IPS-18c (cell line): Measurements from ENCODE around the gene SLC9A6.

Source experiments
- H3K4me3 ChIP-seq: 2 replicates; pipeline ENCODE4 v1.7.0; 2013; ENCODE audit warnings: low read depth, mild to moderate bottlenecking, low read length, moderate library complexity; ENCODE audit not compliant: insufficient read depth
- H3K9me3 ChIP-seq: one replicate; pipeline ENCODE4 v1.6.1; 2013; ENCODE audit warnings: mild to moderate bottlenecking, low read length, moderate library complexity; ENCODE audit not compliant: control insufficient read depth, insufficient read depth

Gene SLC9A6

DNA sequence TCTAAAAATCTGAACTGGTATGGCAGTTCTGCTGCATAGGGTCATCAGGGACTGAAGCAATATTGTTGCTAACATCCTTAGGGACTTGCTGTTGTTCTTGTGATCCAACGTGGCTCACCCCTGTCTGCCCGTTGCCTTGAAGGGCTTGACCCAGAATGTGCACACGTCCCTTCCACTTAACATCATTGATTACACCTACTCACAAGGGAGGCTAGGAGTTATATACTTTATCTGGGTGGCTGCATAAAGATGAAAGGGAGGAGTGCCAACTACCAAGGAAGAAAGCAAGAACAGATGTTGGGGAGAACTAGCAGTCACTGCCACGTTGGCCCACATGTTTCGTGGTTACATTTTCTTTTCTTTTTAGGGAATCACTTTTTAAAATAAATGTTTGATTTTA, 34.0 kb downstream of the SLC9A6 start:
- Histone ChIP-seq H3K4me3 (no peak overlapping the region), H3K9me3 (peaks cover 4% of the 10 kb centered on the region)

- Histone ChIP-seq H3K9me3 (peaks cover 4% of the 10 kb centered on the region), H3K4me3 (no peak overlapping the region)
These were observed 35.9 kb downstream of the SLC9A6 start for GRCh38 chrX:136021160-136021559.

- H3K4me3 ChIP-seq: no peak overlapping the region
- peaks cover 4% of the 10 kb centered on the region for H3K9me3 ChIP-seq
These were observed 36.7 kb downstream of the SLC9A6 start for GRCh38 chrX:136021903-136022302.

DNA sequence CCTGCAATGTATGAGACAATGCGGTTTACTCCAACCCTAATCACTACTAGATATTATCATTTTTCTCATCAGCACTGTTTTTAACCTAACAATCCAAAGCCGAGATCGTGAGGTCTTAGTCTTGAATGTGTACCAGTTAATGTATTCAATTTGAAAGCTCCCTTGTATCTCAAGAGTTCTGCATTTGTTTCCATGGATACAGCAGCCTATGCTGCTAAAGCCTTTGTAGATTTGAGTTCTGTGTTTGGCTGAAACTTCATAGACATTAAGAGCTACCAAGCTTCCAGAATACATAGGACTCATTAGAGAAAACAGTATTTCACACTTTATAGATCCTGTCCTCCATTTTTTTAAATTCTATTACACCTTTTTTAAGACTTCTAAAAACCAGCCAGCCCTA, 39.9 kb downstream of the SLC9A6 start:
- Histone ChIP-seq H3K4me3 (no peak overlapping the region), H3K9me3 (peaks cover 4% of the 10 kb centered on the region)

GRCh38 chrX:136028383-136028984, 43.2 kb downstream of the SLC9A6 start:
- Histone ChIP-seq H3K9me3 (no peaks in the 10 kb centered on the region), H3K4me3 (no peak overlapping the region)

GRCh38 chrX:136029766-136030165, 44.5 kb downstream of the SLC9A6 start:
- Histone ChIP-seq H3K9me3 (no peaks in the 10 kb centered on the region), H3K4me3 (no peak overlapping the region; the same call in 1 of the 2 replicates)

- no peaks in the 10 kb centered on the region for H3K9me3 ChIP-seq
These were observed 45.3 kb downstream of the SLC9A6 start for GRCh38 chrX:136030303-136031191.

DNA sequence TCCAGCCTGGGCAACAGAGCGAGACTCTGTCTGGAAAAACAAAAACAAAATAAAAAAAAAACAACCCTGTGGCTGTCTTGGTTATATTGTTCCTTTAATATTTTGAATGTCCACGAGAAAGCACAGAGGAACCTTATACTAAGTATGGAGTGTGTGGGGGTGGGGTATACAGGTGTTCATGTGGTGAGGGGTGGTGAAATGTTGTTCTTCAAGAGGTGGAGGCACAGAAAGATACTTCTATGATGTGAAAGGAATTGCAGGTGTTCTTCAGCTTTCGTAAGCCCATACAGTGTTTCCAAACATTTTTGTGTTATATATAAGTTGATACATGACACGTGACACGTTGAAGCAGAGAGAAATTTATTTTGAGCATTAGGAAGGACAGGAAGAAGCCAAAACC, 46.4 kb downstream of the SLC9A6 start:
- Histone ChIP-seq H3K9me3 (no peaks in the 10 kb centered on the region), H3K4me3 (no peak overlapping the region)

More at GRCh38 chrX:136030303-136031191, 45.3 kb downstream of the SLC9A6 start:
- no peak overlapping the region for H3K4me3 ChIP-seq

DNA sequence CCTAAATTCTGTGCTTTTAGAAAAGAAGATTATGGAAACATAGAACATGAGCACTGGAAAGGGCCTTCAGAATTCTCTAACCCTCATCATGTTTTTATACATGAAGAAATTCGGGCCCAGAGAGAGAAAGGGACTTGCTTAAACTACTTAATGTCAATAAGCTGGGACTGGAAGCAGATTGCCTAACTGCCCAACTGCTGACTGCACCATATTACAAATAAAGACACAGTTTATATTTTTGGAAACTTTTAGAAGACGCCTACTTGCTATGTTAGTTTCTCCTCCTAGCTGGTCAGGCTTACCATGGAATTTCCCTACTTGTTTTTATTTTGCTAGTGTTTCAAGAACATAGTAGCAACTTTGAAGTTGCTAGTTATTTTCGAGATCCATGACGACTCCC, 47.1 kb downstream of the SLC9A6 start:
- no peaks in the 10 kb centered on the region for H3K9me3 ChIP-seq
- no peak overlapping the region for H3K4me3 ChIP-seq

GRCh38 chrX:136034668-136035067, 49.4 kb downstream of the SLC9A6 start:
- Histone ChIP-seq H3K4me3 (no peak overlapping the region), H3K9me3 (no peaks in the 10 kb centered on the region)

DNA sequence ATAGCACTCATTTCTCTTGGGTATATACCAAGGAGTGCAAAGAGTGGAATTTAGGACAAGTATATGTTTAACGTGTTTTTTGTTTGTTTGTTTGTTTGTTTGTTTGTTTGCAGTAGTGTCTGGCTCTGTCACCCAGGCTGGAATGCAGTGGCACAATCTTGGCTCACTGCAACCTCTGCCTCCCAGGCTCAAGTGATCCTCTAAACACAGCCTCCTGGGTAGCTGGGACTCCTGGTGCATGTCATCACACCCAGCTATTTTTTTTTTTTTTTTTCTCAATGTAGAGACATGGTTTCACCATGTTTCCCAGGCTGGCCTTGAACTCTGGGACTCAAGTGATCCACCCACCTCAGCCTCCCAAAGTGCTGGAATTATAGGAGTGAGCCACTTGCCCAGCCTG, 50.4 kb downstream of the SLC9A6 start:
- Histone ChIP-seq H3K9me3 (no peaks in the 10 kb centered on the region), H3K4me3 (no peak overlapping the region)

- Histone ChIP-seq H3K4me3 (no peak overlapping the region), H3K9me3 (peaks cover 3% of the 10 kb centered on the region)
These were observed 54.2 kb downstream of the SLC9A6 start for GRCh38 chrX:136039485-136039884.

GRCh38 chrX:136039968-136040367, 54.7 kb downstream of the SLC9A6 start:
- H3K9me3 ChIP-seq: peaks cover 3% of the 10 kb centered on the region
- no peak overlapping the region for H3K4me3 ChIP-seq

- peaks cover 3% of the 10 kb centered on the region for H3K9me3 ChIP-seq
- no peak overlapping the region for H3K4me3 ChIP-seq
These were observed 56.1 kb downstream of the SLC9A6 start for GRCh38 chrX:136041254-136041812.

GRCh38 chrX:136045008-136045407, 59.8 kb downstream of the SLC9A6 start:
- H3K9me3 ChIP-seq: peaks cover 3% of the 10 kb centered on the region
- H3K4me3 ChIP-seq: no peak overlapping the region

DNA sequence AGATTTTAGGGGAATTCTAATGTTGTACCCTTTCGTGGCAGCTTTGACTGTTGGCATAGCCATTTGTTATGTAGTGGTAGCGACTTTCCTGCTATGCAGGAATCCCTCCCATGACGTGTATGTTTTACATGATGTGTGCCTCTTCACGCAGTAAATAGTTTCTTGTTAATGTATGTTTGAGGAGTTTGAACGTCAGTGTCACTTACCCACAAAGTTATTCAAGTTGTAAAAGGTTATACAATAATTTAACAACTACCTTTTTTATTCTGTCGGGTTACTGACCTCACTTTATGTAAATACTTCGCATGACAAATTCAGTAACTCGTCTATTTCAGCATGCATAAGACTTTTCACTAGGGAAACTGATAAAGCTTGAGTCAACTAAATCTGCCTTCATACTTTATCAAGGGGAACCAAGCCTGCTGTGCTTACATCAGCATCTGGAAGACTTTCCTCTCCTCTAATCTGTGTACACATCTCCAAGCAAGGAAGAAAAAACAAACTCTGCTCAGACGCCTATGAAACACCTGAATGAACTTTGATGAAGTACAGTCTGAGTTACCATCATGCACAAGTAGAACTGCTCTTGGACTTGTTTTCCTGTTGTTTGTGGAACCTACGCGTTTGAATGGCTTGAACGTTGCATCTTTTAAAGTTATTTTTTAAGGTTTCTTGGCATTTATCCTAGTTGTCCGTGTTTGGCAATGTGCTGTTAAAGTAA, 61.2 kb downstream of the SLC9A6 start:
- H3K9me3 ChIP-seq: peaks cover 3% of the 10 kb centered on the region
- H3K4me3 ChIP-seq: no peak overlapping the region

- Histone ChIP-seq H3K4me3 (no peak overlapping the region), H3K9me3 (peaks cover 3% of the 10 kb centered on the region)
These were observed 61.9 kb downstream of the SLC9A6 start for GRCh38 chrX:136047016-136047642.
